HG02588 (cell line): Measurements from ENCODE around the gene MYCL.

Source experiments
- ATAC-seq: cut with Tn5 transposase; IDR thresholded peaks from one replicate; pipeline ENCODE4 v1.9.1; 2021; ENCODE audit warnings: mild to moderate bottlenecking, moderate library complexity; ENCODE audit not compliant: unreplicated experiment

Gene MYCL

DNA sequence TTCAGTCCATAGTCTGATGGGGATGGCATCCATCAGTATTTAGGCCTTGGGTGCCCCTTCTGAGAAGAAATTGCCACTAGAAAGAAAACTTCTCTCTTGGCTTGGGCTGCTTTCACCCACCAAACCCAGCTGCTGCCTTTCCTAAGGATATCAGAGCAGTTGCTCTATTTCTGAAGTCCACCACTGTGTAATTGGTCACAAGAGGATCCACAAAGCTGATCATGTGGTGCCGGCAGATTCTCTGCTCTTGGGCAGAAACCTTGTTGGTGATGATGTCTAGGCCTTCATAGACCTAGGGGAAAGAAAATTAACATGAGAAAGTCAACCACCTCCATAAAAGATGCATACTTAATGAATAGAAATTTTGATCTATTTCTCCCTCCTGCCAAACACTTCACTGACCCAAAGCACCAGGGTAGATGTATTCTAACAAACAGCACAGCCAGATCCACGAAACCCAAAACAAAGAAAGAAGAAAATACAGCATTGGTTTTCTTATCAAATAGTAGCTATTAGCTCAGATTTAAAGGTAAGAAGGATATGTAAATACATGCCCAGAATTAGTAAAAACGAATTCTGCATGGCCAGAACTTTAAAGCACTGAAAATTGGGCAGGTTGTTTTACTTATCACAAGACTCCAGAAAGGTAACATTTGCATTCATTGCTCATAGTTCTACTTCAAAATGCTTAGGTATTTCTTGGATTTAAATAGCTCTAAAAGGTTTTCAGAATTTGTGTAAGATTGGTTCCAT, 44.4 kb downstream of the MYCL start:
- no peak for ATAC-seq

DNA sequence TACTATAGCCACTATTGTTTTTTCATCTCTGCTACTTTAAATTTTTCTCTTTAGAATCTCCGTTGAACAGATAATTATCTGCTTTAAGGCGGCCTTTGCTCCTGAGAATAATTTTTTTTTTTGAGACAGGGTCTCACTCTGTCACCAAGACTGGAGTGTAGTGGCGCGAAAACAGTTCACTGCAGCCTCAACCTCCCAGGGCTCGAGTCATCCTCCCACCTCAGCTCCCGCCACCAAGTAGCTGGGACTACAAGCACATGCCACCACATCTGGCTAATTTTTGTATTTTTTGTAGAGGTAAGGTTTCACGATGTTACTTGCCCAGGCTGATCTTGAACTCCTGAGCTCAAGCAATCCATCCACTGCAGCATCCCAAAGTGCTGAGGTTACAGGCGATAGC, 47.0 kb downstream of the MYCL start:
- no peak for ATAC-seq

DNA sequence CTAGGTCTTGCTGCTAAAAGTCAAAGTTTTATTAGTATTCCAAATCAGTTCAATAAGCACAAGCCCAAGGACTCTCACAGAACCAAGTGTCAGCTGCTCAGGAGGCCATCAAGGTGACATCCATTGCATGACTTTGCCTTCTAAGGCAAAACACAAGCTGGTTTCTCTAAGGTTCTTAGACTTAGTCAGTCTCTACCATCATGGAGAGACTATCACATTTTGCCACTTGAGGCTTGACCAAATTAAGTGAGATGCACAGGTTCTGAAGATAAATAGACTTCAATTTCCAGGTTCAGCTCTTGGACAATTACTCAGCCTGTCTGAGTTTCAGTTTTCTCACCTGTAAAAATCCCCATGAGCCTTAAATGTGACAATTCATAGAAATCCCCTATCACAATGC, 47.4 kb downstream of the MYCL start:
- ATAC-seq, result no peak

DNA sequence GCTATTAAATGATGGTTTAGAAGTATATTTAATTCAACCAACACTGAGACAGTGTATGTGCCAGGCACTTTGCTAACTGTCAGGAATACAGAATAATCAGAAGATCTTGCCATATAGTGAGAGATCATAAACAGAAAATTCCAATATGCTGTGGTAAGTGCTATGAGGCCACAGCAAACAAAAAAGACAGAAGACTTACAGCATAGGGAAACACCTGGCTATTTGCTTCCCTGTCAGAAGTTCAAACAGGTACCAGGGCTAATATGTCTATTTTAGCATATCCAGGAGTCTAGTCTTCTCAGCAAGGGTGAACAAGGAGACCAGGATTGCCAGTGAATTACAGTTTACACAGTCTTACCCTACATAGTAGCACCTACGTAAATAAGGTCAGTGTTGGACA, 48.8 kb downstream of the MYCL start:
- ATAC-seq, result no peak

DNA sequence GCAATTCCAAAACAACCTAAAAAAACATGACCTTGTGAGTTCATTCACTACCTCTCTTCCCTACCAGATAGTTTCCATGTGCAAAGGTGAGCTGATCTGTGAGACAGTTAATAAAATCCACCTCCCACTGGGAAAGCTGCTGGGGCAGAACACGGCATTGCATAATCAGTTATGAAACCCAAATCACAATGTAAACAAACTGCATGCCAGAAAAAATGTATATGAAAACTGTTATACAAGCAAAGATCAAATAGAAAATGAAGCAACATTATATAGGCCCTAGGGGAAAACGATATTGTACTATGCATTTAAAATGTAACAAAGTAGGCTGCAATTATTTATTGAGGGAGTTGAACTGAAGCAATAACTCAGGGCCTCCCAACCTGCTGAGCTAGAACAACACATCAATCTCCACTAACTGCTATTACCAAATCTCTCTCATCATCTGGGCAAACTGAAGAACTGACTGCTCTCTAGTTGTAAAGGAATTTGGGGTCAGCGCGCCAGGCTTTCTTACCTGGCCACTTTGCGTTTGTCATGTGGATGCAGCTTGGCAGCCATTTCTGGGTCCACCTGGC, 49.4 kb downstream of the MYCL start:
- ATAC-seq, result no peak

DNA sequence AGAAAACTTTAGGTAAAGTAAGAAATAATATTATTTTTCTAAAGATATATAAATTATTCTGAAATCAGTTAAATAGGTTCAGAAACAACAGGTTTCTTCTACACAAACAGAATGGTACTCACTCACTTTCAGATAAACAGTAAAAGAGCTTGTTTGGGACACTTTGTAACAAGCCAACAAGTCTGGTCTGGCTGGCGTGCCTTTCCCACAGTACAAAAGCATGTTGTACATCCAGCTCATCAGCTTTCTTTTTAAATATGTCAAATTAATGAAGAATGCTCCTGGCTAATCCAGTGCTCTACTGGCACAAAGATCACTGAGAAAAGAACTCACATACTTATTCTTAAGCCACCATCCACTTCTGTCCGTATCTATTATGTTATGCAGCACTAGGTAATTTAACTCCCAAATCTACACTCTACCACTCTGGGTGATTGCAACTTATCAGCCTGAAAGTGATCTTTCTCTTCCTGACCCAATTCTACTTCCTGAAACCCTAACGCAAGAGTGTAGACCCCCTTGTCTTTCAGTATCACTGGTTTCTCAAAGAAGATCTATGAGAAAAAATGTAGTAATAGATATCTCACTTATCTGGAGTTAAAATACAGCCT, 51.0 kb downstream of the MYCL start:
- ATAC-seq, result no peak

DNA sequence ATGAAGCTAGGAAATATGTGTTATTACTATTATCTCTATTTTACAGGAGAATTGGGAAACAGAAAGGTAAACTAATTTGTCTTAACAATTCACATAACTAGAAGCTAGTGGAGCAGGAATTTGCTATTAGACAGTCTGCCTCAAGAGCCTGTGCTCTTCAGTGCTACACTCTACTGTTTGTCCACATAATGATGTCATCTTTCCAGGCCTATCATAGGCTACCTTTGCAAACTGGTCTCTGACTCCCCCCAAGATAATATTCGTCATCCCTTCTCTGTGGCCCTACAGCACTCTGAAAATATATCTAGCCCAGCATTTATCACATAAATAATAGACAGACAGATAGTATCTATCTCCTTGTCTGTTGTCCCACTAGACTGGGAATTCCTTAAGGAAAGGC, 52.5 kb downstream of the MYCL start:
- no peak for ATAC-seq

DNA sequence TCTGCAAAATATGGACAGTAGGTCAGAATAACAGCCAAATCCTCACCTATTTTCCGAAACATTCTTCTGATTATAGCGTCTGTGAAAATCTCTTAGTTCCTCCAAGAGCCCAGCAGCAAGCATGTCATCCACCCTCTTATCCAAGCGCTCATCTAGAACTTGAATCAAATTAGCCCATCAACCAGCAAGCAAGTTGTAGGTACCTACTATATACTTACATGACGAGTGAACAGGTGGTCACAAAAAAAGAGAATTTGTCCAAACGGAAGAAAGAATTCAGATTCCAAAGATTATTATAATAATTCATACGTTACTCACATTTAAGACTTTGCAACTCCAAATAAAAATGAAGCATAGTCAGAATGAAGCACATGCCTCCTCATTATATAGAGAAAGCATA, 53.8 kb downstream of the MYCL start:
- no peak for ATAC-seq

DNA sequence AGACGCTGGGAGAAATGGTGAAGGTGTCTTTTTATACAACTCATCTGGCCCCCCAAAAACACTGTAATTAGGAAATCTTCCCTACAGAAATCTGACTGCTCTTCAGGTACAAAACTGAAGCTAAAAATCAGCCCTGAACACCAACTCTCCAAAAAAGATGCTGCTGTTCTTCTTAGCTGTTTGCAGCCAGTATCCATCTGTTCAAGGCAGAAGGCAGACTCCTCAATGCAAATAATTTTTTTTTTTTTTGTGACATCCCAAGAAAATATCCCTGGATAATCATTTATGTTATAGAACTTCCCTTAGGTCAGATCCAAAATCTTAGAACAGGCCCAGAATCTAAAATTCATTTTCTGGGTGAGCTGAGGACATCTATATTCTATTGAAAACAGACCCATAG, 54.9 kb downstream of the MYCL start:
- ATAC-seq, result no peak

GRCh38 chr1:39845569-39846566, 55.8 kb downstream of the MYCL start:
- no peak for ATAC-seq
